IMR-90 (cell line): ENCODE results near the gene FBXW2. TPM values are rescaled to one million over a fixed set of nuclear protein-coding genes. Genes with fewer than 3 reads are reported as not detected.

Experiments used
- ATAC-seq: fragments of 200-7000 bp; cut with Tn5 transposase; 2 replicates; pipeline ENCODE4 v1.9.1; 2020; ENCODE audit warnings: low read depth, mild to moderate bottlenecking, moderate library complexity
- BruUV-seq: library from RNA; stranded (reverse); fragments of 400-500 nt; replicated peaks from 2 replicates; lab custom pipeline; 2021; lab: Mats Ljungman, UMichigan
- CTCF ChIA-PET: fragments of 300-600 bp; formaldehyde crosslinking; extraction: SDS; loops from one replicate; lab custom pipeline; 2021; ENCODE audit warnings: antibody characterized with exemption; lab: Yijun Ruan, JAX
- POLR2A ChIA-PET: fragments of 300-600 bp; sonication (Branson Sonifier 250); formaldehyde crosslinking; loops from one replicate; lab custom pipeline; 2022; ENCODE audit warnings: antibody characterized with exemption; ENCODE audit not compliant: unreplicated experiment; lab: Charles Lee
- DNase-seq: peaks from one replicate; pipeline ENCODE4 v3.0.0; 2013
- H2AFZ ChIP-seq: replicated peaks from 2 replicates; pipeline ENCODE3; 2013; ENCODE audit warnings: low read length, mild to moderate bottlenecking; ENCODE audit not compliant: poor library complexity
- H2AK5ac ChIP-seq: 2 replicates; pipeline ENCODE4 v1.6.1; 2013; ENCODE audit warnings: low read depth, low read length, inconsistent platforms
- H2AK9ac ChIP-seq: replicated peaks from 2 replicates; pipeline ENCODE3; 2013; ENCODE audit warnings: mild to moderate bottlenecking, low read depth, low read length, moderate library complexity; ENCODE audit not compliant: poor library complexity
- H2BK120ac ChIP-seq: 2 replicates; pipeline ENCODE4 v1.6.1; 2013; ENCODE audit warnings: low read depth, low read length, inconsistent platforms
- H2BK15ac ChIP-seq: 3 replicates; pipeline ENCODE4 v1.6.1; 2013; ENCODE audit warnings: low read depth, low read length, inconsistent platforms
- H2BK20ac ChIP-seq: 2 replicates; pipeline ENCODE4 v1.6.1; 2013; ENCODE audit warnings: low read depth, mild to moderate bottlenecking, inconsistent platforms, low read length, moderate library complexity
- H2BK5ac ChIP-seq: 2 replicates; pipeline ENCODE4 v1.6.1; 2013; ENCODE audit warnings: mild to moderate bottlenecking, low read depth, low read length, inconsistent platforms; ENCODE audit not compliant: poor library complexity, severe bottlenecking
- H3K14ac ChIP-seq: replicated peaks from 2 replicates; pipeline ENCODE4 v1.6.1; 2013; ENCODE audit warnings: low read depth, low read length, inconsistent platforms
- H3K18ac ChIP-seq: 2 replicates; pipeline ENCODE4 v1.6.1; 2013; ENCODE audit warnings: low read depth, low read length, control low read depth
- H3K23ac ChIP-seq: 2 replicates; pipeline ENCODE4 v1.6.1; 2013; ENCODE audit warnings: low read depth, low read length, inconsistent platforms
- H3K27ac ChIP-seq: 2 replicates; pipeline ENCODE4 v1.5.1; 2013; ENCODE audit warnings: mild to moderate bottlenecking, control low read depth, low read length; ENCODE audit not compliant: insufficient read depth
- H3K27me3 ChIP-seq: 2 replicates; pipeline ENCODE4 v1.6.1; 2013; ENCODE audit warnings: low read length; ENCODE audit not compliant: control insufficient read depth, insufficient read depth
- H3K36me3 ChIP-seq: 2 replicates; pipeline ENCODE4 v1.6.1; 2013; ENCODE audit warnings: low read length, mixed read lengths; ENCODE audit not compliant: control insufficient read depth, insufficient read depth
- H3K4ac ChIP-seq: 2 replicates; pipeline ENCODE4 v1.6.1; 2013; ENCODE audit warnings: low read depth, low read length, inconsistent platforms
- H3K4me1 ChIP-seq: 2 replicates; pipeline ENCODE4 v1.6.1; 2013; ENCODE audit warnings: low read length, mixed read lengths; ENCODE audit not compliant: control insufficient read depth, insufficient read depth
- H3K4me2 ChIP-seq: 2 replicates; pipeline ENCODE4 v1.6.1; 2013; ENCODE audit warnings: low read depth, mild to moderate bottlenecking, control low read depth, low read length, moderate library complexity
- H3K4me3 ChIP-seq: 2 replicates; pipeline ENCODE4 v1.5.1; 2013; ENCODE audit warnings: low read depth, mild to moderate bottlenecking, control low read depth, low read length, moderate library complexity; ENCODE audit not compliant: insufficient read depth
- H3K56ac ChIP-seq: 2 replicates; pipeline ENCODE4 v1.6.1; 2013; ENCODE audit warnings: low read length, inconsistent platforms; ENCODE audit not compliant: insufficient read depth; ENCODE audit errors: extremely low read depth
- H3K79me1 ChIP-seq, 2 experiments: 2 replicates each; pipeline ENCODE4 v1.6.1; 2013; ENCODE audit warnings: low read length in 2 of 2, inconsistent platforms in 1 of 2, low read depth in 1 of 2
- H3K9ac ChIP-seq: 2 replicates; pipeline ENCODE4 v1.6.1; 2013; ENCODE audit warnings: low read depth, low read length, control low read depth
- H3K9me1 ChIP-seq: 2 replicates; pipeline ENCODE4 v1.6.1; 2013; ENCODE audit warnings: low read length, inconsistent platforms; ENCODE audit not compliant: insufficient read depth
- H3K9me3 ChIP-seq: 2 replicates; pipeline ENCODE4 v1.6.1; 2013; ENCODE audit warnings: low read length; ENCODE audit not compliant: control insufficient read depth, insufficient read depth
- H4K20me1 ChIP-seq: 2 replicates; pipeline ENCODE4 v1.6.1; 2013; ENCODE audit warnings: low read length, inconsistent platforms; ENCODE audit not compliant: insufficient read depth
- H4K5ac ChIP-seq: 2 replicates; pipeline ENCODE4 v1.6.1; 2013; ENCODE audit warnings: mild to moderate bottlenecking, low read depth, low read length, control low read depth
- H4K8ac ChIP-seq, 2 experiments: 2 replicates each; pipeline ENCODE4 v1.6.1; 2013; ENCODE audit warnings: low read depth in 2 of 2, low read length in 2 of 2, control low read depth in 1 of 2, inconsistent platforms in 1 of 2
- H4K91ac ChIP-seq: 2 replicates; pipeline ENCODE4 v1.6.1; 2013; ENCODE audit warnings: low read depth, low read length, inconsistent platforms; ENCODE audit not compliant: insufficient read depth
- CEBPB ChIP-seq: IDR thresholded peaks from 2 replicates; pipeline ENCODE4 v1.6.1; 2012; ENCODE audit warnings: low read depth, low read length, improper control_type of control experiment
- CHD1 ChIP-seq: IDR thresholded peaks from 2 replicates; pipeline ENCODE4 v1.6.1; 2012; ENCODE audit warnings: low read depth, low read length, improper control_type of control experiment
- CTCF ChIP-seq: conservative IDR thresholded peaks from 2 replicates; pipeline ENCODE4 v1.5.1; 2012; ENCODE audit warnings: mild to moderate bottlenecking, low read depth, low read length, improper control_type of control experiment
- ELK1 ChIP-seq: fragments of 150-350 bp; IDR thresholded peaks from 2 replicates; pipeline ENCODE4 v1.6.1; 2016; ENCODE audit warnings: low read depth, mild to moderate bottlenecking, low read length, moderate library complexity, borderline replicate concordance
- FOS ChIP-seq: fragments of 150-350 bp; IDR thresholded peaks from 2 replicates; pipeline ENCODE4 v1.6.1; 2016; ENCODE audit warnings: low read depth, low read length
- MAFK ChIP-seq: IDR thresholded peaks from 2 replicates; pipeline ENCODE4 v1.6.1; 2012; ENCODE audit warnings: low read depth, low read length, improper control_type of control experiment
- MAZ ChIP-seq: IDR thresholded peaks from 2 replicates; pipeline ENCODE4 v1.6.1; 2012; ENCODE audit warnings: low read depth, mild to moderate bottlenecking, low read length, improper control_type of control experiment, moderate library complexity, borderline replicate concordance
- MXI1 ChIP-seq: IDR thresholded peaks from 2 replicates; pipeline ENCODE4 v1.6.1; 2012; ENCODE audit warnings: low read depth, mild to moderate bottlenecking, low read length, moderate library complexity, borderline replicate concordance
- POLR2A ChIP-seq: IDR thresholded peaks from 2 replicates; pipeline ENCODE4 v1.6.1; 2012; ENCODE audit warnings: mild to moderate bottlenecking, low read depth, low read length
- RAD21 ChIP-seq: IDR thresholded peaks from 2 replicates; pipeline ENCODE4 v1.6.1; 2012; ENCODE audit warnings: low read length, improper control_type of control experiment
- RCOR1 ChIP-seq: IDR thresholded peaks from 2 replicates; pipeline ENCODE4 v1.6.1; 2012; ENCODE audit warnings: mild to moderate bottlenecking, low read length, improper control_type of control experiment; ENCODE audit not compliant: insufficient replicate concordance
- RFX5 ChIP-seq: IDR thresholded peaks from 2 replicates; pipeline ENCODE4 v1.8.0; 2012; ENCODE audit warnings: low read depth, mild to moderate bottlenecking, low read length, moderate library complexity
- SMC3 ChIP-seq: fragments of 150-350 bp; IDR thresholded peaks from 2 replicates; pipeline ENCODE4 v1.6.1; 2016; ENCODE audit warnings: low read depth, mild to moderate bottlenecking, antibody characterized with exemption, low read length, moderate library complexity
- WGBS, 2 experiments: methylation state at CpG; one replicate each; pipeline versions ENCODE4 v1.1.5 to v1.1.7; 2013; ENCODE audit warnings: missing lambda C conversion rate in 2 of 2; ENCODE audit not compliant: insufficient read length in 1 of 2; ENCODE audit errors: extremely low coverage in 2 of 2; 5-methylcytosine and 5-hydroxymethylcytosine counted together
- dilution Hi-C: fragments of 300-500 bp; cut with HindIII; formaldehyde crosslinking; loops from one replicate; pipeline ENCODE4 v1.14.3; 2018; ENCODE audit warnings: low sequenced_read_pairs; ENCODE audit not compliant: unreplicated experiment
- in situ Hi-C: fragments of 300-500 bp; cut with MboI; formaldehyde crosslinking; loops from 3 replicates; pipeline ENCODE4 v1.14.3; 2019; ENCODE audit warnings: low sequenced_read_pairs, inconsistent platforms, mixed read lengths
- intact Hi-C: fragments of 100-400 bp; cut with micrococcal nuclease; formaldehyde crosslinking; loops from 2 replicates; pipeline ENCODE4 v1.10.0; 2022
- polyA plus RNA-seq, 3 experiments: library from polyadenylated mRNA; depleted of rRNA; stranded (reverse); fragments of >200 nt; gene quantifications; 2 replicates each; pipeline ENCODE4 v1.2.3, GENCODE V29; 2012; ENCODE audit warnings: low replicate concordance in 1 of 3
- total RNA-seq: library from RNA; depleted of rRNA; stranded (reverse); fragments of >200 nt; gene quantifications from 2 replicates; pipeline ENCODE4 v1.2.3, GENCODE V29; 2012
- TF ChIP-seq, protein P1 (sequence below): fragments of 150-350 bp; IDR thresholded peaks from 2 replicates; pipeline ENCODE4 v1.6.1; 2017; ENCODE audit warnings: mild to moderate bottlenecking, antibody characterized with exemption, low read length, low read depth

FBXW2 gene
- total and polyA plus RNA-seq, 2 of the 4 experiments (the other 2 are of a cell fraction), result 27.1 to 43.5 TPM

DNA sequence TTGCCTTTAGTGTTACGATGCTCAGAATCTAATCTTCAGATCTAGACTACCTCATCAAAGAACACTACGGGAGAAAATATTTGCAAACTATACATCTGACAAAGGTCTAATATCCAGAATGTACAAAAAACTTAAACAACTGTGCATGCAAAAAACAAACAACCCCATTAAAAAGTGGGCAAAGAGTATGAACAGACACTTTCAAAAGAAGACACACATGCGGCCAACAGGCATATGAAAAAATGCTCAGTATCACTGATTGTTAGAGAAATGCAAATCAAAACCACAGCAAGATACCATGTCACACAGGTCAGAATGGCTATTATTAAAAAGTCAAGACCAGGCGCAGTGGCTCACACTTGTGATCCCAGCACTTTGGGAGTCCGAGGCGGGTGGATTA is 47.9 kb downstream of the FBXW2 start:
- Histone ChIP-seq H4K91ac (no peak overlapping the region), H3K4me2 (no peak overlapping the region), H3K9me1 (no peaks in the 10 kb centered on the region), H3K4me1 (no peaks in the 10 kb centered on the region), H3K36me3 (no peaks in the 10 kb centered on the region), H3K4ac (no peak overlapping the region), H2AK5ac (no peak overlapping the region), H3K23ac (no peak overlapping the region), H2BK20ac (no peak overlapping the region), H4K20me1 (no peaks in the 10 kb centered on the region), H2BK120ac (no peak overlapping the region), H3K9ac (no peak overlapping the region), H2BK5ac (no peak overlapping the region), H3K9me3 (no peaks in the 10 kb centered on the region), H2AFZ (no peak overlapping the region), H4K8ac (no peak overlapping the region), H4K5ac (no peak overlapping the region), H3K18ac (no peak overlapping the region), H3K14ac (no peak overlapping the region), H3K56ac (no peak overlapping the region), H3K27me3 (no peaks in the 10 kb centered on the region), H2BK15ac (no peak overlapping the region), H3K27ac (no peak overlapping the region), H2AK9ac (no peak overlapping the region), H3K79me1 (no peaks in the 10 kb centered on the region), H3K4me3 (no peak overlapping the region)
- no TSS peak for BruUV-seq
- TF ChIP-seq ELK1 (no peak), MAZ (no peak), CHD1 (no peak), MAFK (no peak), CEBPB (no peak), RAD21 (no peak), RCOR1 (no peak), POLR2A (no peak), RFX5 (no peak), FOS (no peak), MXI1 (no peak), CTCF (no peak), SMC3 (no peak)
- TF ChIP-seq, protein P1, sequence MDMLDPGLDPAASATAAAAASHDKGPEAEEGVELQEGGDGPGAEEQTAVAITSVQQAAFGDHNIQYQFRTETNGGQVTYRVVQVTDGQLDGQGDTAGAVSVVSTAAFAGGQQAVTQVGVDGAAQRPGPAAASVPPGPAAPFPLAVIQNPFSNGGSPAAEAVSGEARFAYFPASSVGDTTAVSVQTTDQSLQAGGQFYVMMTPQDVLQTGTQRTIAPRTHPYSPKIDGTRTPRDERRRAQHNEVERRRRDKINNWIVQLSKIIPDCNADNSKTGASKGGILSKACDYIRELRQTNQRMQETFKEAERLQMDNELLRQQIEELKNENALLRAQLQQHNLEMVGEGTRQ, result no peak
- intact Hi-C loops (no loop called here), dilution Hi-C loops (no loop called here), in situ Hi-C loops (no loop called here)
- POLR2A ChIA-PET, result no interaction called here
- WGBS, 2 experiments, result 100% methylated on average over 1 of the region's 6 CpGs; no CpG with 5 or more reads in 1 of the 2 experiments
- DNase-seq (no peak), ATAC-seq (no peak)
- CTCF ChIA-PET, result interaction anchor here (1.3 kb wide), 1 partner anchor 11 kb away, joined by 5 read pairs; no protein-coding TSS in a partner anchor
